Progenitor cell of endocrine pancreas (in vitro differentiated cells): ENCODE results near the gene CDH15. TPM values are rescaled to one million over a fixed set of nuclear protein-coding genes. Genes with fewer than 3 reads are reported as not detected.
A peak's percentile ranks its signal among the peaks of the same experiment; 100 is the strongest.

ENCODE experiments used
- DNase-seq: peaks from one replicate; pipeline ENCODE4 v3.0.0; 2021; ENCODE audit warnings: low spot score; ENCODE audit not compliant: unreplicated experiment
- H3K27ac Mint-ChIP-seq: 2 replicates; pipeline ENCODE4 v1.8.0; 2021; ENCODE audit warnings: mild to moderate bottlenecking, moderate library complexity, mixed read lengths
- H3K27me3 Mint-ChIP-seq: 2 replicates; pipeline ENCODE4 v1.8.0; 2021; ENCODE audit warnings: mixed read lengths
- H3K36me3 Mint-ChIP-seq: 2 replicates; pipeline ENCODE4 v1.8.0; 2022; ENCODE audit warnings: mixed read lengths; ENCODE audit not compliant: insufficient read depth
- H3K4me1 Mint-ChIP-seq: 2 replicates; pipeline ENCODE4 v1.8.0; 2021; ENCODE audit warnings: low read depth, mixed read lengths
- H3K4me3 Mint-ChIP-seq: 2 replicates; pipeline ENCODE4 v1.8.0; 2021; ENCODE audit warnings: low read depth, mild to moderate bottlenecking, moderate library complexity, mixed read lengths
- H3K9me3 Mint-ChIP-seq: 2 replicates; pipeline ENCODE4 v1.8.0; 2021; ENCODE audit warnings: low read depth, mixed read lengths
- CTCF ChIP-seq: fragments of 200-600 bp; sonication (generic); IDR thresholded peaks from one replicate; pipeline ENCODE4 v1.5.0; 2021; ENCODE audit warnings: antibody characterized with exemption, mild to moderate bottlenecking; ENCODE audit not compliant: unreplicated experiment
- total RNA-seq: library from RNA; stranded (reverse); gene quantifications from 2 replicates; pipeline ENCODE4 v1.2.1, GENCODE V29; 2021

CDH15 gene
- total RNA-seq, 1 donor from 2014 or later = not detected

GRCh38 chr16:89155184-89155679, 16.3 kb upstream of the CDH15 start:
- no peak for DNase-seq
- no peaks in the 10 kb centered on the region for H3K9me3 Mint-ChIP-seq
- H3K4me3 Mint-ChIP-seq = no peak overlapping the region
- H3K36me3 Mint-ChIP-seq = peaks cover 9% of the 10 kb centered on the region
- no peaks in the 10 kb centered on the region for H3K27me3 Mint-ChIP-seq
- no peaks in the 10 kb centered on the region for H3K4me1 Mint-ChIP-seq
- peak overlapping the region; percentile 59 for H3K27ac Mint-ChIP-seq
- no peak for TF ChIP-seq CTCF

- Mint-ChIP-seq H3K36me3 (peaks cover 5% of the 10 kb centered on the region), H3K4me1 (no peaks in the 10 kb centered on the region), H3K27me3 (no peaks in the 10 kb centered on the region), H3K9me3 (no peaks in the 10 kb centered on the region), H3K27ac (no peak overlapping the region), H3K4me3 (no peak overlapping the region)
- DNase-seq = no peak
- no peak for TF ChIP-seq CTCF
Observed at GRCh38 chr16:89155851-89156739, 15.5 kb upstream of the CDH15 start.

GRCh38 chr16:89156740-89157645, 14.6 kb upstream of the CDH15 start:
- Mint-ChIP-seq H3K36me3 (no peaks in the 10 kb centered on the region), H3K27me3 (peaks cover 3% of the 10 kb centered on the region), H3K4me1 (no peaks in the 10 kb centered on the region), H3K4me3 (no peak overlapping the region), H3K27ac (no peak overlapping the region), H3K9me3 (no peaks in the 10 kb centered on the region)
- no peak for DNase-seq
- no peak for TF ChIP-seq CTCF

GRCh38 chr16:89157778-89158177, 13.8 kb upstream of the CDH15 start:
- TF ChIP-seq CTCF = no peak
- Mint-ChIP-seq H3K9me3 (no peaks in the 10 kb centered on the region), H3K36me3 (no peaks in the 10 kb centered on the region)

More at GRCh38 chr16:89157778-89158177, 13.8 kb upstream of the CDH15 start:
- Mint-ChIP-seq H3K4me1 (no peaks in the 10 kb centered on the region), H3K27me3 (peaks cover 5% of the 10 kb centered on the region), H3K4me3 (no peak overlapping the region), H3K27ac (no peak overlapping the region)
- no peak for DNase-seq
